Endothelial cell (in vitro differentiated cells): Measurements from ENCODE around the gene ZFAND2B. TPM values are rescaled to one million over a fixed set of nuclear protein-coding genes. Genes with fewer than 3 reads are reported as not detected.

Experiments used
- DNase-seq: peaks from one replicate; pipeline ENCODE4 v3.0.0; 2021; ENCODE audit warnings: low spot score
- H3K27ac Mint-ChIP-seq: one replicate; pipeline ENCODE4 v1.8.0; 2021; ENCODE audit warnings: mixed read lengths, inconsistent platforms; ENCODE audit not compliant: unreplicated experiment
- H3K27me3 Mint-ChIP-seq: one replicate; pipeline ENCODE4 v1.8.0; 2021; ENCODE audit warnings: mild to moderate bottlenecking, moderate library complexity, mixed read lengths, inconsistent platforms; ENCODE audit not compliant: unreplicated experiment
- H3K36me3 Mint-ChIP-seq: one replicate; pipeline ENCODE4 v1.8.0; 2021; ENCODE audit warnings: mild to moderate bottlenecking, low read depth, mixed read lengths, inconsistent platforms; ENCODE audit not compliant: unreplicated experiment
- H3K4me1 Mint-ChIP-seq: one replicate; pipeline ENCODE4 v1.8.0; 2021; ENCODE audit warnings: mild to moderate bottlenecking, mixed read lengths, inconsistent platforms; ENCODE audit not compliant: unreplicated experiment
- H3K4me3 Mint-ChIP-seq: one replicate; pipeline ENCODE4 v1.8.0; 2021; ENCODE audit warnings: mild to moderate bottlenecking, mixed read lengths, inconsistent platforms; ENCODE audit not compliant: unreplicated experiment
- H3K9me3 Mint-ChIP-seq: one replicate; pipeline ENCODE4 v1.8.0; 2021; ENCODE audit warnings: mixed read lengths, inconsistent platforms; ENCODE audit not compliant: unreplicated experiment
- CTCF ChIP-seq: fragments of 200-600 bp; sonication (generic); IDR thresholded peaks from one replicate; pipeline ENCODE4 v1.5.0; 2021; ENCODE audit warnings: antibody characterized with exemption; ENCODE audit not compliant: unreplicated experiment
- total RNA-seq: library from RNA; stranded (reverse); fragmentation: NEBNext Ultra II Directional; extraction: Animal tissue kit (Norgen Biotek cat#: 25700); gene quantifications from one replicate; pipeline ENCODE4 v1.2.1, GENCODE V29; 2021; ENCODE audit not compliant: unreplicated experiment

Gene ZFAND2B
- total RNA-seq, 1 donor from 2014 or later: 39.7 TPM

GRCh38 chr2:219204425-219205164, 2.0 kb upstream of the ZFAND2B start:
- Mint-ChIP-seq H3K4me1 (peaks cover 17% of the 10 kb centered on the region), H3K4me3 (no peak overlapping the region), H3K27me3 (peaks cover 8% of the 10 kb centered on the region), H3K9me3 (no peaks in the 10 kb centered on the region), H3K36me3 (peaks cover 13% of the 10 kb centered on the region), H3K27ac (no peak overlapping the region)
- DNase-seq: no peak
- TF ChIP-seq CTCF: no peak

GRCh38 chr2:219205165-219205538, 1.4 kb upstream of the ZFAND2B start:
- Mint-ChIP-seq H3K36me3 (peaks cover 14% of the 10 kb centered on the region), H3K4me3 (no peak overlapping the region), H3K27ac (no peak overlapping the region)

GRCh38 chr2:219205981-219206327, 628 bp upstream of the ZFAND2B start:
- Mint-ChIP-seq H3K27ac (peak overlapping the region; percentile 85), H3K27me3 (peaks cover 7% of the 10 kb centered on the region), H3K4me1 (peaks cover 17% of the 10 kb centered on the region), H3K36me3 (peaks cover 14% of the 10 kb centered on the region), H3K4me3 (peak overlapping the region; percentile 94), H3K9me3 (no peaks in the 10 kb centered on the region)
- DNase-seq: no peak
- no peak for TF ChIP-seq CTCF

More at GRCh38 chr2:219205165-219205538, 1.4 kb upstream of the ZFAND2B start:
- Mint-ChIP-seq H3K9me3 (no peaks in the 10 kb centered on the region), H3K4me1 (peaks cover 17% of the 10 kb centered on the region), H3K27me3 (peaks cover 8% of the 10 kb centered on the region)
- TF ChIP-seq CTCF: no peak
- no peak for DNase-seq

GRCh38 chr2:219207134-219207883, 727 bp downstream of the ZFAND2B start:
- H3K4me3 Mint-ChIP-seq: peak overlapping the region; percentile 83
- TF ChIP-seq CTCF: no peak
- DNase-seq: no peak
- peaks cover 17% of the 10 kb centered on the region for H3K4me1 Mint-ChIP-seq
- peaks cover 14% of the 10 kb centered on the region for H3K36me3 Mint-ChIP-seq
- H3K27me3 Mint-ChIP-seq: peaks cover 8% of the 10 kb centered on the region
- no peak overlapping the region for H3K27ac Mint-ChIP-seq
- no peaks in the 10 kb centered on the region for H3K9me3 Mint-ChIP-seq
